HCT116 (cell line): Measurements from ENCODE around the gene AMT.
"Not testable (repeated sequence)": the region's sequence is repeated elsewhere in the genome, so short reads cannot be mapped to it uniquely, and the experiment has no call there.

Source experiments
- CBX3 ChIP-seq: IDR thresholded peaks from 2 replicates; pipeline ENCODE4 v1.6.1; 2012; ENCODE audit warnings: low read depth
- CTCF ChIP-seq, 3 experiments: fragments of 200-600 bp in 1 of 3; sonication (generic) in 1 of 3; IDR thresholded peaks in 2 of 3; conservative IDR thresholded peaks in 1 of 3; 2 replicates each; pipeline ENCODE4 v1.5.1; 2012 to 2017; ENCODE audit warnings: low read depth in 2 of 3, low read length in 2 of 3, antibody characterized with exemption in 1 of 3, borderline replicate concordance in 1 of 3, control low read depth in 1 of 3, mild to moderate bottlenecking in 1 of 3, mixed read lengths in 1 of 3, mixed run types in 1 of 3, moderate library complexity in 1 of 3; ENCODE audit not compliant: insufficient read depth in 1 of 3

GRCh38 chr3:49405570-49405969, 16.7 kb downstream of the AMT start:
- TF ChIP-seq CTCF (IDR thresholded peaks at IDR 0.05 in 2 of 3, conservative IDR thresholded peaks at IDR 0.05 in 1 of 3; ENCODE audit: borderline replicate concordance in 1 of 3, insufficient read depth in 1 of 3, low read depth in 2 of 3, low read length in 2 of 3); CBX3: not testable (repeated sequence)
